DND-41 (cell line): ENCODE measurements around the gene EXD3.

Experiments
- ATAC-seq: fragments of 200-7000 bp; cut with Tn5 transposase; 3 replicates; pipeline ENCODE4 v1.9.1; 2021; ENCODE audit warnings: low read depth; ENCODE audit not compliant: insufficient read depth
- DNase-seq: peaks from one replicate; pipeline ENCODE4 v3.0.0-alpha.2; 2020
- H2AFZ ChIP-seq: 2 replicates; pipeline ENCODE4 v1.6.0; 2012; ENCODE audit warnings: low read depth, low read length
- H3K27ac ChIP-seq: 2 replicates; pipeline ENCODE4 v1.5.1; 2012; ENCODE audit warnings: low read length, inconsistent platforms
- H3K27me3 ChIP-seq: fragments of 200-600 bp; sonication (generic); 2 replicates; pipeline ENCODE4 v1.6.0; 2012; ENCODE audit warnings: low read length, mild to moderate bottlenecking, inconsistent platforms; ENCODE audit not compliant: insufficient read depth, poor library complexity
- H3K36me3 ChIP-seq: 2 replicates; pipeline ENCODE4 v1.5.1; 2012; ENCODE audit warnings: low read length, inconsistent platforms; ENCODE audit not compliant: insufficient read depth
- H3K4me1 ChIP-seq: 2 replicates; pipeline ENCODE4 v1.5.1; 2012; ENCODE audit warnings: mild to moderate bottlenecking, low read length; ENCODE audit not compliant: insufficient read depth
- H3K4me2 ChIP-seq: 2 replicates; pipeline ENCODE4 v1.6.0; 2012; ENCODE audit warnings: mild to moderate bottlenecking, moderate library complexity, low read length, inconsistent platforms; ENCODE audit not compliant: insufficient read depth
- H3K4me3 ChIP-seq, 2 experiments: fragments of 200-600 bp in 1 of 2; shearing (Covaris generic) in 1 of 2; 2 replicates each; pipeline ENCODE4 v1.5.1; 2012 to 2016; ENCODE audit warnings: inconsistent platforms in 2 of 2, low read length in 2 of 2, mild to moderate bottlenecking in 2 of 2, low read depth in 1 of 2, moderate library complexity in 1 of 2
- H3K79me2 ChIP-seq: 2 replicates; pipeline ENCODE4 v1.6.0; 2012; ENCODE audit warnings: low read length, inconsistent platforms; ENCODE audit not compliant: insufficient read depth
- H3K9ac ChIP-seq: 2 replicates; pipeline ENCODE4 v1.6.0; 2012; ENCODE audit warnings: low read depth, mild to moderate bottlenecking, inconsistent platforms, low read length, moderate library complexity
- H3K9me3 ChIP-seq: 2 replicates; pipeline ENCODE4 v1.5.1; 2012; ENCODE audit warnings: low read length, moderate library complexity, mild to moderate bottlenecking, inconsistent platforms; ENCODE audit not compliant: insufficient read depth, severe bottlenecking
- H4K20me1 ChIP-seq: 2 replicates; pipeline ENCODE4 v1.6.0; 2012; ENCODE audit warnings: low read length; ENCODE audit not compliant: insufficient read depth
- EZH2 ChIP-seq: IDR thresholded peaks from 3 replicates; pipeline ENCODE4 v1.6.1; 2012; ENCODE audit warnings: borderline replicate concordance, low read depth, mild to moderate bottlenecking, moderate library complexity, low read length, inconsistent platforms; ENCODE audit not compliant: severe bottlenecking
- TF ChIP-seq, protein P1 (sequence below): IDR thresholded peaks from 2 replicates; pipeline ENCODE4 v1.5.1; 2012; ENCODE audit warnings: borderline replicate concordance, low read length, moderate library complexity, mild to moderate bottlenecking; ENCODE audit not compliant: poor library complexity, severe bottlenecking; ENCODE audit errors: extremely low read depth

Gene EXD3

DNA sequence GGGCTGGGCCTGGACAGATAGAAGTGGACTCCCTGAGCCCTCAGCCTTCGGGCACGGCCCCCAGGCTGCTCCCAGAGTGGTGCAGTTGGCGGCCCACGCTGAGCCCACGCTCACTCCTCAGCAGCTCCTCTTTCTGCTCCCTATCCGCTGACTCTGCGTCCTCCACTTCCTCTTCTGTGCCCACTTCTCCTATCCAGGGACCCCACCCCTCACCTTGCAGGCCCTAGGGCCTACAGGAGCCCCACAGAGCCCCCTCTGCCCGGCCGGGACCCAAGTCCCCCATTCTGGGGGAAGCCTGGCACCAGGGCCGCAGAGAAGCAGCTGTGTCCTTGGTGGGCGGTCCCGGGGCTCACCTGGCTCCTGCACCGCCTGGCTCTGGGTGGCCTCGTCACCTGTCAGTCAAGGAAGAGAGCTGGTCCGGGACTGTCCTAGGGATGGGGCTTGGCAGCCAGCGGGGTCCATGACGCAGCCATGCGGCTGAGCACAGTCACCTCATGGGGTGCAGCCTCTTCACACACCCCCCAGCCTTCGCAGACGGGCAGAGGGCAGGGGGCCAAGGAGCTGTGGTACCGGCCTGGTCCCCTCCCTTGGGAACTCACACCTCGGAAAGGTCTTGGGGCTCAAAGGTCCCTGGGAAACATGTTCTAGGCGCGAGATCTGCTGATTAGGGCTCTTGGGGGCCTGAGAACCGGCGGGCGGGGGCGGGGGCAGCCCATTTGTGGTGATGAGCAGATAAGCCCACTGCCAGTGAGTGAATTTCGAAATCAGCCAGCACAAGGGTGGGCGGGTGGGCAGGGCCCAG, 115.5 kb downstream of the EXD3 start:
- H3K9ac ChIP-seq = no peak overlapping the region
- H3K36me3 ChIP-seq = no peaks in the 10 kb centered on the region
- ATAC-seq (no peak), DNase-seq (no peak)
- H3K4me1 ChIP-seq = no peaks in the 10 kb centered on the region
- H3K79me2 ChIP-seq = no peaks in the 10 kb centered on the region
- H3K27ac ChIP-seq = no peak overlapping the region
- no peak overlapping the region for H2AFZ ChIP-seq
- H3K27me3 ChIP-seq = no peaks in the 10 kb centered on the region
- H4K20me1 ChIP-seq = no peaks in the 10 kb centered on the region
- H3K4me3 ChIP-seq = no peak overlapping the region
- no peak overlapping the region for H3K4me2 ChIP-seq
- no peak for TF ChIP-seq EZH2
- TF ChIP-seq, protein P1, sequence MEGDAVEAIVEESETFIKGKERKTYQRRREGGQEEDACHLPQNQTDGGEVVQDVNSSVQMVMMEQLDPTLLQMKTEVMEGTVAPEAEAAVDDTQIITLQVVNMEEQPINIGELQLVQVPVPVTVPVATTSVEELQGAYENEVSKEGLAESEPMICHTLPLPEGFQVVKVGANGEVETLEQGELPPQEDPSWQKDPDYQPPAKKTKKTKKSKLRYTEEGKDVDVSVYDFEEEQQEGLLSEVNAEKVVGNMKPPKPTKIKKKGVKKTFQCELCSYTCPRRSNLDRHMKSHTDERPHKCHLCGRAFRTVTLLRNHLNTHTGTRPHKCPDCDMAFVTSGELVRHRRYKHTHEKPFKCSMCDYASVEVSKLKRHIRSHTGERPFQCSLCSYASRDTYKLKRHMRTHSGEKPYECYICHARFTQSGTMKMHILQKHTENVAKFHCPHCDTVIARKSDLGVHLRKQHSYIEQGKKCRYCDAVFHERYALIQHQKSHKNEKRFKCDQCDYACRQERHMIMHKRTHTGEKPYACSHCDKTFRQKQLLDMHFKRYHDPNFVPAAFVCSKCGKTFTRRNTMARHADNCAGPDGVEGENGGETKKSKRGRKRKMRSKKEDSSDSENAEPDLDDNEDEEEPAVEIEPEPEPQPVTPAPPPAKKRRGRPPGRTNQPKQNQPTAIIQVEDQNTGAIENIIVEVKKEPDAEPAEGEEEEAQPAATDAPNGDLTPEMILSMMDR = no peak
- H3K9me3 ChIP-seq = no peaks in the 10 kb centered on the region

DNA sequence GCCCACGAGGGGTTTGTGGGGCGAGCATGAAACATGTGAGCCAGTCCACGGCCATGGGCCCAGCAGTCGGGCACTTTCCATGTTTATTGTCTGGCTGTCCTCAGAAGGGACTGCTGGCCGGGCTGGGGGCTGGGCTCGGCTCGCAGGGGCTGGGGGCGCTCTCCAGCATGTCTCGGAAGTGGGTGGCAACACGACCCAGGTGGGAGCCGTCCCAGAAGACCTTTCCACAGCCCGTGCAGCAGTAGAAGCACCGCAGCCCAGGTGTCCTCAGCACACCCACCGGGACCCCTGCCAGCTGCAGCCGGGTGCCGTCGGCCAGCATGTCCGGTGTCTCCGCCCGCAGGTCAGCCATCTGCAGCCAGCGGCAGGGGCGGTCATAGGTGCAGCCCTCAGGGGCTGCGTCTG, 116.1 kb downstream of the EXD3 start:
- TF ChIP-seq, protein P1 = no peak
- TF ChIP-seq EZH2 = no peak
- no peaks in the 10 kb centered on the region for H3K4me1 ChIP-seq
- no peaks in the 10 kb centered on the region for H4K20me1 ChIP-seq
- H2AFZ ChIP-seq = no peak overlapping the region
- H3K27ac ChIP-seq = no peak overlapping the region
- H3K4me2 ChIP-seq = no peak overlapping the region
- no peaks in the 10 kb centered on the region for H3K79me2 ChIP-seq
- no peak for DNase-seq
- no peak overlapping the region for H3K9ac ChIP-seq
- H3K27me3 ChIP-seq = no peaks in the 10 kb centered on the region
- H3K36me3 ChIP-seq = no peaks in the 10 kb centered on the region
- no peaks in the 10 kb centered on the region for H3K9me3 ChIP-seq
- H3K4me3 ChIP-seq = no peak overlapping the region
- no peak for ATAC-seq

DNA sequence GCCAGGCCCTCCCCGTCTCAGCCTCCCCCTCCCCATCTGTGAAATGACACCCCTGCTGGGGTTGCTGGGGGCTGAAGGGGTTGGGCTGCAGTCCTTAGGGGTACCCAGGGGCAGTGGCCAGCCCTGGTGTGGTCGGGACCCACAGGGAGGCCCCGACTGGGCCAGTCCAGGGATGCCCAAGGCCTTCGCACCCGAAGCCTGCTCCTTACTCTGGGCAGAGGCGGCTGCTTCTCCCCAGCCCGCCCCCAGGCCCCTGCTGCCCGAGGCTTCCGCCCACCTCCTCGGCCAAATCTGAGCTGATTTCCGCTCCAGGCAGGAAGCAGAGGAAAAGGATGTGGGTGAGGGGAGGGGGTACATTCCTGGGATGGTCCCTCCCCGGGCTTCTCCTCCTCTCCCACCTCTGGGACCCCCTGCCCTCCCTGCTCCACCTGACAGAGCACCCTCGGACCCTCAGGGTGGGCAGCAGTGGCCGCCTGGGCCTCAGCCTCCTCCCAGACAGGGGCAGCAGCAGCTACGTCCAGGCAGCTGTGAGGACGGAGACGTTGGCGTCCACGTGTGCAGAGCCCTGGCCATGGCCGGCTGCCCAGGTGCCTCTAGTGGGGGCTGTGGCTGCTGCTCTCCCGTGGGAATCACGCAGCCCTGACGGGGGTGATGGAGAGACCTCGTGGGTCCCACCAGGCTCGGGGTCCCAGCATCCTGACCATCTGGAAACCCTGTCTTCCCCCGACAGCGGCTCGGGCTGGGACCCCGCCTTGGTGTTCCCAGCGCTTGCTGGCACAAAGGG, 116.7 kb downstream of the EXD3 start:
- Histone ChIP-seq H3K4me2 (no peak overlapping the region), H3K27ac (no peak overlapping the region), H3K36me3 (no peaks in the 10 kb centered on the region), H3K27me3 (no peaks in the 10 kb centered on the region), H3K9me3 (no peaks in the 10 kb centered on the region), H3K9ac (no peak overlapping the region), H3K79me2 (no peaks in the 10 kb centered on the region), H4K20me1 (no peaks in the 10 kb centered on the region), H2AFZ (no peak overlapping the region), H3K4me1 (no peaks in the 10 kb centered on the region), H3K4me3 (no peak overlapping the region)
- ATAC-seq (no peak), DNase-seq (no peak)
- TF ChIP-seq, protein P1 = no peak
